Superior temporal gyrus (tissue), 1 donor: Measurements from ENCODE around the gene CNTRL.
"Not testable (repeated sequence)": the region's sequence is repeated elsewhere in the genome, so short reads cannot be mapped to it uniquely, and the experiment has no call there.

ENCODE experiments used
- DNase-seq: peaks from one replicate; pipeline ENCODE4 v3.0.0-alpha.2; 2016; ENCODE audit errors: extremely low spot score

CNTRL gene

DNA sequence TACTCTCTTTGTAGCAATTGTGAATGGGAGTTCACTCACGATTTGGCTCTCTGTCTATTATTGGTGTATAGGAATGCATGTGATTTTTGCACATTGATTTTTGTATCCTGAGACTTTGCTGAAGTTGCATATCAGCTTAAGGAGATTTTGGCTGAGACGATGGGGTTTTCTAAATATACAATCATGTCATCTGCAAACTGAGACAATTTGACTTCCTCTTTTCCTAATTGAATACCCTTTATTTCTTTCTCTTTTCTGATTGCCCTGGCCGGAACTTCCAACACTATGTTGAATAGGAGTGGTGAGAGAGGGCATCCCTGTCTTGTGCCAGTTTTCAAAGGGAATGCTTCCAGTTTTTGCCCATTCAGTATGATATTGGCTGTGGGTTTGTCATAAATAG is 54.6 kb downstream of the CNTRL start:
- not testable (repeated sequence) for DNase-seq

DNA sequence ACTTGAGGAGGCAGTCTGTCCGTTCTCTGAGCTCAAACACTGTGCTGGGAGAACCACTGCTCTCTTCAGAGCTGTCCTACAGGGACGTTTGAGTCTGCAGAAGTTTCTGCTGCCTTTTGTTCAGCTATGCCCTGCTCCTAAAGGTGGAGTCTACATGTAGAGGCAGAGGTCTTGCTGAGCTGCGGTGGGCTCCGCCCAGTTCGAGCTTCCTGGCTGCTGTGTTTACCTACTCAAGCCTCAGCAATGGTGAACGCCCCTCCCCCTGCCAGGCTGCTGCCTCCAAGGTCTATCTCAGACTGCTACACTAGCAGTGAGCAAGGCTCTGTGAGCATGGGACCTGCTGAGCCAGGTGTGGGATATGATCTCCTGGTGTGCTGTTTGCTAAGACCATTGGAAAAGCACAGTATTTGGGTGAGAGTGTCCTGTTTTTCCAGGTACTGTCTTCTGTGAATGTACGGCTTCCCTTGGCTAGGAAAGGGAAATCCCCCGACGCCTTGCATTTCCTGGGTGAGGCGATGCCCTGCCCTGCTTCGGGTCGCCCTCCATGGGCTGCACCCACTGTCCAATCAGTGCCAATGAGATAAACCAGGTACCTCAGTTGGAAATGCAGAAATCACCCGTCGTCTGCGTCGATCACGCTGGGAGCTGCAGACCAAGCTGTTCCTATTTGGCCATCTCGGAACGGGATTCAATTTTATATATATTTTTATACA is 58.5 kb downstream of the CNTRL start:
- no peak for DNase-seq

DNA sequence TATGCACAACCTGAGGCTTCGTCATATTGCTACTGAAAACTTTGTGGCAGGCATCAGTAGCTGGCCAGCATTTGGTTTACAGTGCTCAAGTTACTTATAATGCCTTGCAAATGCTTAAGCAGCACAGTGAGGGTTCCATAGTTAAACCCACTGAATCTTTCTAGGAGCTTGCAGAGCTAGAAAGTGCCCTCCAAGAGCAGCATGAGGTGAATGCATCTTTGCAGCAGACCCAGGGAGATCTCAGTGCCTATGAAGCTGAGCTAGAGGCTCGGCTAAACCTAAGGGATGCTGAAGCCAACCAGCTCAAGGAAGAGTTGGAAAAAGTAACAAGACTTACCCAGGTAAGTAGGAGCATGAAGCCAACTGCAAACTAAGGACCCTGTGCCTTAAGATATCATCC is 60.9 kb downstream of the CNTRL start:
- no peak for DNase-seq

DNA sequence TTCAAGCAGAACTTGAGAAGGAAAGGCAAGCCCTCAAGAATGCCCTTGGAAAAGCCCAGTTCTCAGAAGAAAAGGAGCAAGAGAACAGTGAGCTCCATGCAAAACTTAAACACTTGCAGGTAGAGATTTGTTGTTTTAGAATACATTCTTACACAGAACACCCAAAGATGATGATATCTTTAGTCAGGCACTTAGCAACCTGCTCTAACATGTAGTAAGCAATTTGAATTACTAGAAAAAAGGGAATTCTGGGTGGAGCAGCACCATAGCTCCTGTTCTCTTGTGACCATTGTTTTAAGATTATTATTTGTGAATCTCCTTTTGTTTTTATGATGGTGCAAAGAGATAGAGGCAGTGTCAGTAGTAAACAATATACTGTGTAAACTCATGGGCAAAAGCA is 63.8 kb downstream of the CNTRL start:
- no peak for DNase-seq

DNA sequence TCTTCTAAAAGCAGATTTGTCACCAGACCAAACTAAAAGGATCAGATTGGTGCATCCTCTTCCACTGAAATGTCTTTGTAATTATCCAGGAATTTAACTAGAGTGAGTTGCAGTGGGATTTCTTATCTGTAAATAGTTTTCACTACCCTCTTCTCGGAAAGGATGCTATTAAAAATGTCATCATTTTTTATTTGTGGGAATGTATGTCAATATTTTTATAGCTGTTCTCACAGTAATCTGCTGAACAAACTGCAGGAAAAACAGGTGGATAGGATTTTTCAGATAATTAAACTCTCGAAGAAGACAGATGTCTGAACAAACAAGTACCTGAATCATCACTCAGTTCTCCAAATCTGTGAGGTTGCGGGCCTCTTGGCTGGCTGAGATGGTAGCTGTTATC is 64.2 kb downstream of the CNTRL start:
- DNase-seq: no peak

DNA sequence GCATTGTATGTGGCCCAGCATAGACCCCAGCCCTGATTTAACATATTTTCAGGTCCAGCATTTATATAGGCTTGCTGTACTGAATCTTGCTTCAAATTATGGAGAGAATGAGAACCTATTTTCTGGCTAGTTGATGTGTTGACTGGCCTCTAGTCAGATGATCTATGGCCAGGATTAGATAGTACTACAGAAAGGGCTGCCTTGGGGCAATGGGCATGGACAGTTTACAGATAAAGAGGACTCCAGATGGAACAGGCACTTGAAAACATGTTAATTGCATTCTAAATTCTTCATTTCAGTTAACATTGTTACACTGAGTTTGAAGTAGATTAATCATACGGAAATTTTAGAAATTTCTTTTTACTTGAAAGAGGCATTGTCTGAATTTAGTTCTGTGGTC is 65.4 kb downstream of the CNTRL start:
- DNase-seq: no peak

DNA sequence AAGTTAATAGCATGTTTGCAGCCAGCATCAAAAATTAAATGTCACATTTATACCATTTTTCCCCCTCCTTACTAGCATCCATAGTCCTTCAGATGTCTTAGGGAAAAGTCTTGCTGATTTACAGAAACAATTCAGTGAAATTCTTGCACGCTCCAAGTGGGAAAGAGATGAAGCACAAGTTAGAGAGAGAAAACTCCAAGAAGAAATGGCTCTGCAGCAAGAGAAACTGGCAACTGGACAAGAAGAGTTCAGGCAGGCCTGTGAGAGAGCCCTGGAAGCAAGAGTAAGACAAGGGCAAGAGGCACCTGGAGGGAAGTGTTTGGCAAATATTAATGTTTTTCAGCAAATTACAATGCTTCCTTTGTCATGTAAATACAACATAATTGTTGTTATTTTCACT is 66.6 kb downstream of the CNTRL start:
- DNase-seq: no peak

DNA sequence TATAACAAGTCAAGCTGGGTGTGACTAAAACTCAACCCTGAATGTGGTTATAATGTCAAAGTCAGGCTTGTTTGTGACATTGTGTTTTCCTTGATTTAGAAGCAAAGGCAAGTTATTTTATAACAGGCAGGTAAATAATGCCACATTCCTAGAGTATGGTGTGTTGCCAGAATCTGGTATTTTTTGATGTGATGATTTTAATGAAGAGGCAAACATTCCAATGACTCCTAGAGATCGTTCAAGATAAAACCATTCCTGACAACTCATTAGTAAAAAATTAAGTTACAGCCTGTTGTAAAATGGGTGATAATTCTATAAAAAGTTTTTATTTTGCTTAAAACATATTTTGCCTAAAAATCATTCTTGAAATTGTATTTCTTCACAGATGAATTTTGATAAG is 67.0 kb downstream of the CNTRL start:
- DNase-seq: no peak

DNA sequence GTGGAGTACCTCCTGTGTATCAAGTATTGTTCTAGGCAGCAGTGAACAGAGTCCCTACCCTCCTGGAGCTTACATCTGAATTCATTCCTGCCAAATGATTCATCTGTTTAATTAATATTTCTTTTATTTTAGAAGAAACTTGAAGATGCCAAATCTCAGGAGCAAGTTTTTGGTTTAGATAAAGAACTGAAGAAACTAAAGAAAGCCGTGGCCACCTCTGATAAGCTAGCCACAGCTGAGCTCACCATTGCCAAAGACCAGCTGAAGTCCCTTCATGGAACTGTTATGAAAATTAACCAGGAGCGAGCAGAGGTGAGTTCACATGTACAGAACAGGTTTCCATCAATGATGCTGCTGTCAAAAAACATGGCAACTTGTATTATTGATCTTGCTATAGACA is 69.0 kb downstream of the CNTRL start:
- no peak for DNase-seq

DNA sequence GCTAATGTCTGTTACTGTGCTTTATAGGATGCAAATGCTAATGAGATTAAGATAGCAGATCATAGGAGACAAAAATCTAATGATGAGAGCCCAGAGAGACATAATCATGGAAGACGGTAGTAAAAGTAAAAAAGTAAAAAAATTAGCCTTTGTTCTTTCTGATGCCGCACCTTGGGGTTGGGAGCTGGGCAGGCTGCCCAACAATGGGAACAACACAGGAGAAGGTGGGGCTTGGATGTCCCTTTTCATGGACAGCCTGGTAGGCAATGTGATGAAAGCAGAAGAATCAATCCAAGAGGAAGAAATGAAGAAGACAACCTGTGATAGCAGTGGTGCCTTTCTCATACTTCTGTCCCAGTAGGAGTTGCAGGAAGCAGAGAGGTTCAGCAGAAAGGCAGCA is 69.7 kb downstream of the CNTRL start:
- no peak for DNase-seq

DNA sequence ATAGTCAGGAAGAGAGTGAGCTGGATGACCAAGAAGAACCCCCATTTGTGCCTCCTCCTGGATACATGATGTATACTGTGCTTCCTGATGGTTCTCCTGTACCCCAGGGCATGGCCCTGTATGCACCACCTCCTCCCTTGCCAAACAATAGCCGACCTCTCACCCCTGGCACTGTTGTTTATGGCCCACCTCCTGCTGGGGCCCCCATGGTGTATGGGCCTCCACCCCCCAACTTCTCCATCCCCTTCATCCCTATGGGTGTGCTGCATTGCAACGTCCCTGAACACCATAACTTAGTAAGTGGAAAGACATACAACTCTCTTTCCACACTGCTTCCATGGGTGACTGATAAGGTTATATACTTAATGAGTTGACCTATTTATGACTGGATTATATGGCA is 75.4 kb downstream of the CNTRL start:
- DNase-seq: no peak

DNA sequence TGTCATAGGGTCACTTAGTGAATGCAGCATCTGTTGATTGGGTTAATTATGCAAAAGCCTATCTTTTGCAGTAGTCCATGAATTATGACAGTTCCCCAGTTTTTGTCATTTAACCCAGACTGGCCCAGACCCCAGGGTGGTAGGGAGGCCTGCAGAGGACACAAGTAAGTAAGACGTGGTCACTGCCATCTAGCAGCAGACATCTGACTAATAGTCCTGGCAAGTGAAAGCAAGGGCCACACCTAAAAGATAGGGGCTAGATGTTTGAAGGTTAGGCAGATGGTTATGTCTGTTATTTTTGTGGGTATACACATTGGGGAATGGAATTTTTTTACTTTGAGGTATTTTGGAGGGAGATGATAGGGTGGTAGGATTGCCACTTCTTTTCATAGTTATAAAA is 78.9 kb downstream of the CNTRL start:
- DNase-seq: no peak

DNA sequence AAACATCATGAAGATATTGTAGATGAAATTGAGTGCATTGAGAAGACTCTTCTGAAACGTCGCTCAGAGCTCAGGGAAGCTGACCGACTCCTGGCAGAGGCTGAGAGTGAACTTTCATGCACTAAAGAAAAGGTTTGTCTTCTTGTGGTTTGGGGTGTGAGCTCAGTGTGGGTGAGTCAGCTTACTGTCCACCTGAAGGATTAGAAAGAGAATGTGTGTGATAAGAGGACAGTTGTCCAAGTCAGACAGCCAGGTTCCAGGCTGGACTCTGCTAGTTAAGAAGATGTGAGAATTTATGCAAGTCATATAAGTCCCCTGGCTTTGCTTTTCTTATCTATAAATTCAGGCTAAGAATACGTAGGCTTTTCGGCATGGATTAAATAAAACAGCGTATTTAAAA is 80.0 kb downstream of the CNTRL start:
- DNase-seq: no peak

DNA sequence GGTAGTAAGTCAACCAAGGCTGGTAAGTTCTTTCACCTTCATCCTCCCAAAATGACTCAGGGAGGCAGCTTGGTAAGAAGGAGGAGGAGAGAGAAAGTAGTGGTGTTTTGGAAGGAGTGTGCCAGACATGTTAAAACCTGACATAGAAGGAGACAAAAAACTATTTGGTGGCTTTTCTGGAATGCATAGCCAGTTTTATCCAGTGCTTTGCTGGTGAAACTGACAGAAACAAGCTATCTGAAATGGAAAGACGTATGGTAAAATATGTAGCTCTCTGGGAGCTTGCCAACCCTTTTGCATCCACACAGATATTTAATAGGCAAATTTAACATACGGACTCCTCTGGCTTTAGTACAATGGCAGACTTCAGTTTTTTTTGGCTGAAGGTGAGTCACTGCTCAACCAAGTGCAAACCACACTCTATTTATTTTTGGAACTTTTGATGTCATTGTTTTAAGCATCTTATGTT is 81.5 kb downstream of the CNTRL start:
- DNase-seq: peak; percentile 42

DNA sequence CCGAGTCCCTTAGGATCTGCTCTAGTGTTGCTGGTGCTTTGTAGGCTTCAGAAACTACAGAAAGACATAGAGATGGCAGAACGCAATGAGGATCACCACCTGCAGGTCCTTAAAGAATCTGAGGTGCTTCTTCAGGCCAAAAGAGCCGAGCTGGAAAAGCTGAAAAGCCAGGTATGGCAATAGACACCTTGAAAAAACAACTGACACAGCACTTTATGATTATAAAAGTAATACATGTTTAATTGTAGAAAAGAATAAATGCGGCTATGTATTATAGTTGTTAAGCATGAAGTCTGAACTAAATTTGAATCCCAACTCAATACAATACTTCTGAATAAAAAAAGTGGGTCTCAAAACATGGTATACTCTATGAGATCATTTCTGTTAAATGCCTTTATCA is 83.2 kb downstream of the CNTRL start:
- DNase-seq: no peak

DNA sequence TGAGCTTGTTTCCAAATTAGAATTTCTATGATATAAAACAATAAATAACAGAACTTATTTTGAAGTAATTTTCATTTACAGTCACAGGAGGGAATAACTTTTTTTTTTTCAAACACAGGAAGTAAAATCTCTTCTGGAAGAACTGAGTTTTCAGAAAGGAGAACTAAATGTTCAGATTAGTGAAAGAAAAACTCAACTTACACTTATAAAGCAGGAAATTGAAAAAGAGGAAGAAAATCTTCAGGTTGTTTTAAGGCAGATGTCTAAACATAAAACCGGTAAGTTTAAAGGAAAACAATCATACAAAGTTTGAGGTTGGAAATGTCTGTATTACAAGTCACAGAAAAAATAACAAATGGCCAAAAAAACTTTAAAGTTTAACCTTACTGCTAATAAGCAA is 85.3 kb downstream of the CNTRL start:
- no peak for DNase-seq

DNA sequence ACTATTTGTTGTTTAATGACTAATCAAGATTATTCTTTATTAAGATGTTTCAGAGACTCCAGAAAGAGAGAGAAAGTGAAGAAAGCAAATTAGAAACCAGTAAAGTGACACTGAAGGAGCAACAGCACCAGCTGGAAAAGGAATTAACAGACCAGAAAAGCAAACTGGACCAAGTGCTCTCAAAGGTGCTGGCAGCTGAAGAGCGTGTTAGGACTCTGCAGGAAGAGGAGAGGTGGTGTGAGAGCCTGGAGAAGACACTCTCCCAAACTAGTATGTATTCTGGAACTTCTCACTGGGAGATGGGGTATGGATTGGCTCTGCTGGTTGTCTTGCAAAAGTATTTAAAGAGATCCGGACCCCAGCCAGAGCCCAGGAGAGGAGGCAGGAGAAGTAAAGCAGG is 93.3 kb downstream of the CNTRL start:
- DNase-seq: no peak

DNA sequence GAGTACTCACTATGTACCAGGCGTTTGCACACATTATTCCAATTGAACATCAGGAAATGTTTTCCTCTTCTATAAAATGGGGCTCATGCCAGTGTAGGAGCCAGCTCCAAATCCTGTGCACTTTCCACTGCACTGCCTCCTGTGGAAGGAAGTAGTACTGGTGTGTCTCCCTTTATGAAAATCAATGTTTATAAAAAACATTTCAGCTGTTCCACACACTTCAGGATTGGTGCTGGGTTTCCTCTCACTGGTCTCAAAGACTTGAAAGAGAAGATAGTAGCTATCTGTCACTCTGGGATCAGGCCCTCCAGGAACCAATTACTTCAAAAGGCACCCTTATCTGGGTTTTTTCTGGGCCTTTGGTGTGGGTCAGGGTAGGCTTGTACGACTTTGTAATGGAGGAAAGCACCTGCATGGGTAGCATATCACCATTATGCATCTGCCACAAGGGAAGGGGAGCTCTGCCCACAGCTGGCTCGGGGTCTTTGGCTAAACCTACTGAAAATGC is 94.4 kb downstream of the CNTRL start:
- no peak for DNase-seq

DNA sequence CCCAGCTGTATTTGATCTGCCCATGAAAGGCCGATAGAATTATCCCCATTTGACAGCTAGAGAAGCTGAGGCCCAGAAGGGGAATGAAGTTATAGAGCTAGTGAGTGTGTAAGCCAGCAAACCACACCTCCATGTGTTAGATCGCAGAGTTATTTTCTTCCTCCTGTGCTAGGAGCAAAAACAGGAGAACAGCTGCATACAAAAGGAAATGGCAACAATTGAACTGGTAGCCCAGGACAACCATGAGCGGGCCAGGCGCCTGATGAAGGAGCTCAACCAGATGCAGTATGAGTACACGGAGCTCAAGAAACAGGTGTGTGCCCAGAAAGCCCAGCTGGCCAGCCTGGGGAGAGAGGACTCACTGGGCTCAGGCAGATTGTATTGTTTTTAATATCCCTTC is 96.5 kb downstream of the CNTRL start:
- no peak for DNase-seq

DNA sequence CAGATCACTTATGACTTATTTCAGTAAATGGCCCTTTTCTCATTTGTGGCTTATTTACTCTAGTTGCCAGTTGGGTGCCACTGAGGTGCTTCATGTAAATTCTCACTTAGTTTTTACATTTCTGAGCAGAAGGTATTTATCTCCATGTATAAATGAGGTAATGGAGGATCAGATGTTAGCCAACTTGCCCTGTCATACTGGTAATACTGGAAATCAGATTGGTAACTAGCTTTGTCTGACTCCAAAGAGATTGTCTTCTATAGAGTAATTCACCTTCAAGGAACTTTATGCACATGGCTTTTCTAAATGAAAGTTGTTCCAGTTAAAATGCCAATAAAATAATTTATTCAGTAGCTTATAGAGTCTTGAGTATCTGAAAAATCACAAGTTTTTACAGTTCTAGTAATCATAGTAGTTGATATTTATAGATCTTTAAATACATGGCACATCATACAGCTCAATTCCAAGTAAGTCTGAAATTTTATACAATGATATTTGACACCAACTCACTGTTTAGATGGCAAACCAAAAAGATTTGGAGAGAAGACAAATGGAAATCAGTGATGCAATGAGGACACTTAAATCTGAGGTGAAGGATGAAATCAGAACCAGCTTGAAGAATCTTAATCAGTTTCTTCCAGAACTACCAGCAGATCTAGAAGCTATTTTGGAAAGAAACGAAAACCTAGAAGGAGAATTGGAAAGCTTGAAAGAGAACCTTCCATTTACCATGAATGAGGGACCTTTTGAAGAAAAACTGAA is 98.2 kb downstream of the CNTRL start:
- DNase-seq: no peak

DNA sequence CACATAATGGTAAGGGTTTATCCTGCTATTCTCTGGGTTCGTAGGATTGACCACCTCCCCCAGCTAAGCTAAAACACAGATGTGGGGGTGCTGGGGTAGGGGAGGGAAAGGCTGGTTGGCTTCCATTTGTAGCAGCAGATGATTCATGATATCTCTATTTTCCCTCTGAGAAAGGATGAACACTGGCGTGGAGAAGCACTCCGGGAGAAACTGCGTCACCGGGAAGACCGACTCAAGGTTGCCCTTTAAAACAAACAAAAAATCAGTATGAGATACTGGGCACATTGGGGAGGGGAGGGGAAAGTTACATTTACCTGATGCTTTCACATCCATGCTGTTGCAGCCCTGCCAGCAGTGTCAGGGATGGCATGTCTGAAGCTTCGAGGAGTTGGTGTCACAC is 98.7 kb downstream of the CNTRL start:
- DNase-seq: no peak

DNA sequence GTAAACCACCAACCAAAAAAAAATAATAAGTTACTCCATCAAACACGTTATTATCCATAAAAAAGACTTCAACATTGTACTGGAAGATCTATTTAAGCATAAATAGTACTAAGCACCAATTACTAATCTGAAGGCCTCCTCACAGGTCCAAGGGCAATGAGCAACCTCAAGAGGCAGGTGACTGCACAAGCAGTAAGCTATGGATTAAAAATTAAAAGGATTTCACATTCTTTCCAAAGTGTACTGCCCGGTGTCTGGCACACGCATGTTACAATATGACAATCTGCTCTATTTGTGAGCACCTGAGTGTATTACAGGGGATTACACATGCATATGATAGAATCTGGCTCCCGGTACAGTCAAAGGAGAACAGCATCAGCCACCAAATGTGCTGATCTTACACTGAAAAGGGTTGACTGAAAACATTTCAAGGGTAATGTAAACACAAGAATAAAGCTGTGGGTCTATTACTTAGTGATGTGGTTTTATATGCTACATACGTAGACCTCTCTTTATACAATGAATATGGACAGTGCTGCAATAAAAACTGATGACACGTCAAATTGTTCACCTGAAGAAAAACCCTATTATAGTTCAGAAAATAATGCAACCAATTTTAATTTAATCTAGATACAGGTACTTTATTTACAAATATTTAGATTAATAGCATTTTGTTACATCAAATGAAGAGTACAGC is 104.1 kb downstream of the CNTRL start:
- no peak for DNase-seq

DNA sequence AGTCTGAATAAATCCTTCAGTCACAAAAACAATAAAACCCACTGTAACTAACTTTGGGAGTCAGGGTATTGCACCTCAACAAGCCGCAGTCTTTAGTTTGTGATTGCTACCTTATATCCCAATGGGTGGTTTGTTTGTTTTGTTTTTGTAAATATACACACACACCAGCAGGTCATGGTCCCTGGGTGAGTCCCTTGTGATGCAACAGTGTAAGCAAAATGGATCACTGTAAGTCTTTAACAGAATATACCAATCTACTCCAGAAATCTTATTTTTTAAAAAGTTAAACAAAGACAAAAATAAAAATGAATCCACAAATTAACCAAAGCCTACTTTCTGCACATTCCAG is 104.6 kb downstream of the CNTRL start:
- DNase-seq: not testable (repeated sequence)
